Tibial nerve (tissue), 4 donors: Measurements from ENCODE around the gene BTD. TPM values are rescaled to one million over a fixed set of nuclear protein-coding genes. Genes with fewer than 3 reads are reported as not detected.

Experiments used
- DNase-seq, 2 donors: peaks; one replicate each; pipeline ENCODE4 v3.0.0-alpha.2; 2019; ENCODE audit warnings: low spot score in 2 of 2
- H3K27ac ChIP-seq, 4 donors: fragments of 200-600 bp; sonication (generic) in 3 of 4; one replicate each; pipeline ENCODE4 v1.5.1; 2017 to 2019; ENCODE audit warnings: mild to moderate bottlenecking in 1 of 4
- H3K27me3 ChIP-seq, 2 donors: fragments of 200-600 bp; sonication (generic) in 1 of 2; one replicate each; pipeline versions ENCODE4 v1.5.1 to v1.6.0; 2017 to 2019
- H3K36me3 ChIP-seq, 3 donors: fragments of 200-600 bp; sonication (generic); one replicate each; pipeline ENCODE4 v1.5.1; 2018 to 2019
- H3K4me1 ChIP-seq, 4 donors: fragments of 200-600 bp; sonication (generic) in 3 of 4; one replicate each; pipeline ENCODE4 v1.5.1; 2017 to 2019
- H3K4me3 ChIP-seq, 4 donors: fragments of 200-600 bp; sonication (generic) in 3 of 4; one replicate each; pipeline ENCODE4 v1.5.1; 2017 to 2019; ENCODE audit warnings: mild to moderate bottlenecking in 1 of 4, moderate library complexity in 1 of 4
- H3K9me3 ChIP-seq, 4 donors: fragments of 200-600 bp; sonication (generic) in 3 of 4; one replicate each; pipeline ENCODE4 v1.5.1; 2017 to 2019
- EP300 ChIP-seq, 2 donors: sonication (generic); formaldehyde crosslinking; IDR thresholded peaks; one replicate each; pipeline ENCODE4 v1.6.1; 2017; ENCODE audit warnings: antibody characterized with exemption in 2 of 2, mild to moderate bottlenecking in 1 of 2
- POLR2A ChIP-seq, 2 donors: fragments of 450-650 bp; IDR thresholded peaks; one replicate each; pipeline ENCODE4 v1.6.1; 2017; ENCODE audit warnings: antibody characterized with exemption in 2 of 2, mild to moderate bottlenecking in 2 of 2, moderate library complexity in 2 of 2
- WGBS, 2 donors: methylation state at CpG; one replicate each; pipeline ENCODE4 v1.1.5; 2018; 5-methylcytosine and 5-hydroxymethylcytosine counted together
- total RNA-seq, 4 donors: library from RNA; depleted of rRNA; stranded (reverse); fragments of >200 nt; gene quantifications; one replicate each; pipeline ENCODE4 v1.1.0, GENCODE V29; 2016
- TF ChIP-seq, protein P1 (sequence below), 5 experiments: fragments of 200-600 bp in 3 of 5; fragments of 450-650 bp in 2 of 5; sonication (generic) in 3 of 5; IDR thresholded peaks; one replicate each; pipeline ENCODE4 v1.5.1; 2016 to 2019; ENCODE audit warnings: antibody characterized with exemption in 5 of 5, mild to moderate bottlenecking in 3 of 5, moderate library complexity in 2 of 5

BTD gene
- total RNA-seq, 4 donors from 2014 or later: 14.4 to 50.0 (median 40.2) TPM

DNA sequence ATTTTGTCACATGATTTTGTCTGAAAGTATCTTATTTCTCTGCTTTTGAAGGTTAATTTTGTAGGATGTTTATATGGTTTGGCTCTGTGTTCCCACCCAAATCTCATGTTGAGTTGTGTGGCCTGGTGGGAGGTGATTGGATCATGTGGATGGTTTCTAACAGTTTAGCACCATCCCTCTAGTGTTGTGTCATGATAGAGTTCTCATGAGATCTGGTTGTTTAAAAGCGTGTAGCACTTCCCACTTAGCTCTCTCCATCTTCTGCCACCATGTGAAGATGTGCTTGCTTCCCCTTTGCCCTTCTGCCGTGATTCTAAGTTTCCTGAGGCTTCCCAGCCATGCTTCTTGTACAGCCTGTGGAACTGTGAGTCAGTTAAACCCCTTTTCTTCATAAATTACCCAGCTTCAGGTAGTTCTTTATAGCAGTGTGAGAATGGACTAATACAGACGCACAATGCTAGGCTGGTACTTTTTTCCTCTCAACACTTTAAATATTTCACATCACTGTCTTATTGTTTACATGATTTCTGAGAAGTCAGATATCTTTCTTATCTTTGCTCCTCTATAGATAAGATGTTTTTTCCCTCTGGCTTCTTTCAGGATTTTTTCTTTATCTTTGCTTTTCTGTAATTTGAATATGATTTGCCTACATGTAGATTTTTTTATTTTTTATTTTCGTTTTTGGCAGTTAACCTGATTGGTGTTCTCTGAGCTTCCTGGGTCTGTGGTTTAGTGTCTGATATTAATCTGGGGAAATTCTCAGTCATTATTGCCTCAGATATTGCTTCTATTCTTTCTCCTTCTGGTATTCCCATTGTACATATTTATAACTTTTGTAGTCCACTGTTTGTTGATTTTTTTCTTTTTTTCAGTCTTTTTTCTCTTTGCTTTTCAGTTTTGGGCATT lies 22.2 kb downstream of the BTD start:
- no peak for DNase-seq
- H3K4me1 ChIP-seq: no peaks in the 10 kb centered on the region
- no peak overlapping the region for H3K27ac ChIP-seq
- H3K9me3 ChIP-seq: peaks cover 0 to 18% (median 0%) of the 10 kb centered on the region in 4 donors
- 82 to 88% methylated on average over 4 of the region's 4 CpGs for WGBS, 2 donors
- H3K36me3 ChIP-seq: peaks cover 0 to 27% (median 0%) of the 10 kb centered on the region in 3 donors
- H3K27me3 ChIP-seq: no peaks in the 10 kb centered on the region
- no peak overlapping the region for H3K4me3 ChIP-seq
- TF ChIP-seq EP300 (IDR thresholded peaks at IDR 0.05) (no peak), POLR2A (IDR thresholded peaks at IDR 0.05) (no peak)
- TF ChIP-seq, protein P1, sequence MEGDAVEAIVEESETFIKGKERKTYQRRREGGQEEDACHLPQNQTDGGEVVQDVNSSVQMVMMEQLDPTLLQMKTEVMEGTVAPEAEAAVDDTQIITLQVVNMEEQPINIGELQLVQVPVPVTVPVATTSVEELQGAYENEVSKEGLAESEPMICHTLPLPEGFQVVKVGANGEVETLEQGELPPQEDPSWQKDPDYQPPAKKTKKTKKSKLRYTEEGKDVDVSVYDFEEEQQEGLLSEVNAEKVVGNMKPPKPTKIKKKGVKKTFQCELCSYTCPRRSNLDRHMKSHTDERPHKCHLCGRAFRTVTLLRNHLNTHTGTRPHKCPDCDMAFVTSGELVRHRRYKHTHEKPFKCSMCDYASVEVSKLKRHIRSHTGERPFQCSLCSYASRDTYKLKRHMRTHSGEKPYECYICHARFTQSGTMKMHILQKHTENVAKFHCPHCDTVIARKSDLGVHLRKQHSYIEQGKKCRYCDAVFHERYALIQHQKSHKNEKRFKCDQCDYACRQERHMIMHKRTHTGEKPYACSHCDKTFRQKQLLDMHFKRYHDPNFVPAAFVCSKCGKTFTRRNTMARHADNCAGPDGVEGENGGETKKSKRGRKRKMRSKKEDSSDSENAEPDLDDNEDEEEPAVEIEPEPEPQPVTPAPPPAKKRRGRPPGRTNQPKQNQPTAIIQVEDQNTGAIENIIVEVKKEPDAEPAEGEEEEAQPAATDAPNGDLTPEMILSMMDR (IDR thresholded peaks at IDR 0.05): no peak

- Histone ChIP-seq H3K27ac (no peak overlapping the region), H3K9me3 (no peaks in the 10 kb centered on the region), H3K36me3 (no peaks in the 10 kb centered on the region), H3K27me3 (no peaks in the 10 kb centered on the region), H3K4me1 (peaks cover 0 to 33% (median 12%) of the 10 kb centered on the region in 4 donors), H3K4me3 (no peak overlapping the region)
- TF ChIP-seq POLR2A (IDR thresholded peaks at IDR 0.05): no peak
- TF ChIP-seq, protein P1 (IDR thresholded peaks at IDR 0.05): no peak
- TF ChIP-seq EP300 (IDR thresholded peaks at IDR 0.05): no peak
- DNase-seq: no peak
Measured at GRCh38 chr3:15628967-15629366, 27.4 kb downstream of the BTD start.

GRCh38 chr3:15629860-15630597 lies 28.5 kb downstream of the BTD start:
- Histone ChIP-seq H3K36me3 (no peaks in the 10 kb centered on the region), H3K4me1 (peaks cover 0 to 44% (median 20%) of the 10 kb centered on the region in 4 donors), H3K9me3 (no peaks in the 10 kb centered on the region), H3K27ac (peak overlapping the region in 2 of 4 donors; percentile 83 to 84), H3K27me3 (no peaks in the 10 kb centered on the region), H3K4me3 (peak overlapping the region in 3 of 4 donors; percentile 1 to 31 (median 10))
- peak in 1 of 2 donors; percentile 79 for DNase-seq
- 41 to 42% methylated on average over 10 of the region's 10 CpGs for WGBS, 2 donors
- TF ChIP-seq EP300 (IDR thresholded peaks at IDR 0.05): peak in 1 of 2 donors; percentile 68
- TF ChIP-seq, protein P1 (IDR thresholded peaks at IDR 0.05): peak; percentile 72 to 90 (median 75)
- TF ChIP-seq POLR2A (IDR thresholded peaks at IDR 0.05): no peak

DNA sequence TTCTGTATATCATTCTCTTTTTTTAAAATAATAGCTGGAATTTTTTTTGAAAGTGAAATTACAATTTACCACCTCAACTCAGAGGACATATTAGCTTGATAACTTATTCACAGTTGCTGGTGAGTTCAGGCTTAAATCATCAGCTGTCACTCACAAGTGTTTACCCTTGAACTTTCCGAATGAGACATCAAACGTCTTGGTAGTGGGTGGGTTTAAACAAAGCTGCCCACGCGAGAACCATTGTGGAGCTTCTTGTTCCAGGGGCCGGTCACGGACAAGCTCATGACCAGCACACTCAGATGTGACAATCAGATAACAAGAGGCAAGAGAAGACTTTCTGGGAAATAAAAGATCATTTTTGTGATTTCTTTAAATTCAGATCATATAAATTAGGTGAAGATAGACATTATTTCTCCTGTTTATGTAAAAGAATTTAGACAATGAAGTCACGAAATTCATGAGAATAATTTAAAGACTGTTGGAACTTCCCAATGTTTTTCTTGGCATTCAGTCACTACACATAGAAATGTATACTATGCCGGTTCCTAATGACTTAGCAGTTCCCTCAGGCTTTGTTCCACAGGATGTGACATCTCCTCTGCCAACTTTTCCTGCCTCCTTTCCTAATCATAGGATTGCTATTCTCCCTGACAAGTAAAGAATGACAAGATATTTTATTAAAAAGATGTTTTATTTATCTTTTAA lies 29.3 kb downstream of the BTD start:
- H3K4me3 ChIP-seq: peak overlapping the region in 3 of 4 donors; percentile 1 to 31 (median 12)
- TF ChIP-seq POLR2A (IDR thresholded peaks at IDR 0.05): no peak
- TF ChIP-seq EP300 (IDR thresholded peaks at IDR 0.05): peak in 1 of 2 donors; percentile 32
- TF ChIP-seq, protein P1 (IDR thresholded peaks at IDR 0.05): no peak
- WGBS, 2 donors: 15% methylated on average over 8 of the region's 8 CpGs

More for the DNA sequence above, 29.3 kb downstream of the BTD start:
- Histone ChIP-seq H3K36me3 (no peaks in the 10 kb centered on the region), H3K4me1 (peaks cover 0 to 52% (median 27%) of the 10 kb centered on the region in 4 donors), H3K27ac (peak overlapping the region in 3 of 4 donors; percentile 34 to 84 (median 83)), H3K9me3 (no peaks in the 10 kb centered on the region), H3K27me3 (no peaks in the 10 kb centered on the region)
- no peak for DNase-seq
